IMR-90 (cell line): ENCODE results near the gene STOM. TPM values are rescaled to one million over a fixed set of nuclear protein-coding genes. Genes with fewer than 3 reads are reported as not detected.

Experiments used
- ATAC-seq: fragments of 200-7000 bp; cut with Tn5 transposase; 2 replicates; pipeline ENCODE4 v1.9.1; 2020; ENCODE audit warnings: low read depth, mild to moderate bottlenecking, moderate library complexity
- BruUV-seq: library from RNA; stranded (reverse); fragments of 400-500 nt; replicated peaks from 2 replicates; lab custom pipeline; 2021; lab: Mats Ljungman, UMichigan
- CTCF ChIA-PET: fragments of 300-600 bp; formaldehyde crosslinking; extraction: SDS; loops from one replicate; lab custom pipeline; 2021; ENCODE audit warnings: antibody characterized with exemption; lab: Yijun Ruan, JAX
- POLR2A ChIA-PET: fragments of 300-600 bp; sonication (Branson Sonifier 250); formaldehyde crosslinking; loops from one replicate; lab custom pipeline; 2022; ENCODE audit warnings: antibody characterized with exemption; ENCODE audit not compliant: unreplicated experiment; lab: Charles Lee
- DNase-seq: peaks from one replicate; pipeline ENCODE4 v3.0.0; 2013
- H2AFZ ChIP-seq: replicated peaks from 2 replicates; pipeline ENCODE3; 2013; ENCODE audit warnings: low read length, mild to moderate bottlenecking; ENCODE audit not compliant: poor library complexity
- H2AK5ac ChIP-seq: 2 replicates; pipeline ENCODE4 v1.6.1; 2013; ENCODE audit warnings: low read depth, low read length, inconsistent platforms
- H2AK9ac ChIP-seq: replicated peaks from 2 replicates; pipeline ENCODE3; 2013; ENCODE audit warnings: mild to moderate bottlenecking, low read depth, low read length, moderate library complexity; ENCODE audit not compliant: poor library complexity
- H2BK120ac ChIP-seq: 2 replicates; pipeline ENCODE4 v1.6.1; 2013; ENCODE audit warnings: low read depth, low read length, inconsistent platforms
- H2BK15ac ChIP-seq: 3 replicates; pipeline ENCODE4 v1.6.1; 2013; ENCODE audit warnings: low read depth, low read length, inconsistent platforms
- H2BK20ac ChIP-seq: 2 replicates; pipeline ENCODE4 v1.6.1; 2013; ENCODE audit warnings: low read depth, mild to moderate bottlenecking, inconsistent platforms, low read length, moderate library complexity
- H2BK5ac ChIP-seq: 2 replicates; pipeline ENCODE4 v1.6.1; 2013; ENCODE audit warnings: mild to moderate bottlenecking, low read depth, low read length, inconsistent platforms; ENCODE audit not compliant: poor library complexity, severe bottlenecking
- H3K14ac ChIP-seq: replicated peaks from 2 replicates; pipeline ENCODE4 v1.6.1; 2013; ENCODE audit warnings: low read depth, low read length, inconsistent platforms
- H3K18ac ChIP-seq: 2 replicates; pipeline ENCODE4 v1.6.1; 2013; ENCODE audit warnings: low read depth, low read length, control low read depth
- H3K23ac ChIP-seq: 2 replicates; pipeline ENCODE4 v1.6.1; 2013; ENCODE audit warnings: low read depth, low read length, inconsistent platforms
- H3K27ac ChIP-seq: 2 replicates; pipeline ENCODE4 v1.5.1; 2013; ENCODE audit warnings: mild to moderate bottlenecking, control low read depth, low read length; ENCODE audit not compliant: insufficient read depth
- H3K27me3 ChIP-seq: 2 replicates; pipeline ENCODE4 v1.6.1; 2013; ENCODE audit warnings: low read length; ENCODE audit not compliant: control insufficient read depth, insufficient read depth
- H3K36me3 ChIP-seq: 2 replicates; pipeline ENCODE4 v1.6.1; 2013; ENCODE audit warnings: low read length, mixed read lengths; ENCODE audit not compliant: control insufficient read depth, insufficient read depth
- H3K4ac ChIP-seq: 2 replicates; pipeline ENCODE4 v1.6.1; 2013; ENCODE audit warnings: low read depth, low read length, inconsistent platforms
- H3K4me1 ChIP-seq: 2 replicates; pipeline ENCODE4 v1.6.1; 2013; ENCODE audit warnings: low read length, mixed read lengths; ENCODE audit not compliant: control insufficient read depth, insufficient read depth
- H3K4me2 ChIP-seq: 2 replicates; pipeline ENCODE4 v1.6.1; 2013; ENCODE audit warnings: low read depth, mild to moderate bottlenecking, control low read depth, low read length, moderate library complexity
- H3K4me3 ChIP-seq: 2 replicates; pipeline ENCODE4 v1.5.1; 2013; ENCODE audit warnings: low read depth, mild to moderate bottlenecking, control low read depth, low read length, moderate library complexity; ENCODE audit not compliant: insufficient read depth
- H3K56ac ChIP-seq: 2 replicates; pipeline ENCODE4 v1.6.1; 2013; ENCODE audit warnings: low read length, inconsistent platforms; ENCODE audit not compliant: insufficient read depth; ENCODE audit errors: extremely low read depth
- H3K79me1 ChIP-seq, 2 experiments: 2 replicates each; pipeline ENCODE4 v1.6.1; 2013; ENCODE audit warnings: low read length in 2 of 2, inconsistent platforms in 1 of 2, low read depth in 1 of 2
- H3K9ac ChIP-seq: 2 replicates; pipeline ENCODE4 v1.6.1; 2013; ENCODE audit warnings: low read depth, low read length, control low read depth
- H3K9me1 ChIP-seq: 2 replicates; pipeline ENCODE4 v1.6.1; 2013; ENCODE audit warnings: low read length, inconsistent platforms; ENCODE audit not compliant: insufficient read depth
- H3K9me3 ChIP-seq: 2 replicates; pipeline ENCODE4 v1.6.1; 2013; ENCODE audit warnings: low read length; ENCODE audit not compliant: control insufficient read depth, insufficient read depth
- H4K20me1 ChIP-seq: 2 replicates; pipeline ENCODE4 v1.6.1; 2013; ENCODE audit warnings: low read length, inconsistent platforms; ENCODE audit not compliant: insufficient read depth
- H4K5ac ChIP-seq: 2 replicates; pipeline ENCODE4 v1.6.1; 2013; ENCODE audit warnings: mild to moderate bottlenecking, low read depth, low read length, control low read depth
- H4K8ac ChIP-seq, 2 experiments: 2 replicates each; pipeline ENCODE4 v1.6.1; 2013; ENCODE audit warnings: low read depth in 2 of 2, low read length in 2 of 2, control low read depth in 1 of 2, inconsistent platforms in 1 of 2
- H4K91ac ChIP-seq: 2 replicates; pipeline ENCODE4 v1.6.1; 2013; ENCODE audit warnings: low read depth, low read length, inconsistent platforms; ENCODE audit not compliant: insufficient read depth
- CEBPB ChIP-seq: IDR thresholded peaks from 2 replicates; pipeline ENCODE4 v1.6.1; 2012; ENCODE audit warnings: low read depth, low read length, improper control_type of control experiment
- FOS ChIP-seq: fragments of 150-350 bp; IDR thresholded peaks from 2 replicates; pipeline ENCODE4 v1.6.1; 2016; ENCODE audit warnings: low read depth, low read length
- NFE2L2 ChIP-seq: fragments of 150-350 bp; IDR thresholded peaks from 2 replicates; pipeline ENCODE4 v1.6.1; 2016; ENCODE audit warnings: low read depth, mild to moderate bottlenecking, low read length
- RAD21 ChIP-seq: IDR thresholded peaks from 2 replicates; pipeline ENCODE4 v1.6.1; 2012; ENCODE audit warnings: low read length, improper control_type of control experiment
- WGBS, 2 experiments: methylation state at CpG; one replicate each; pipeline versions ENCODE4 v1.1.5 to v1.1.7; 2013; ENCODE audit warnings: missing lambda C conversion rate in 2 of 2; ENCODE audit not compliant: insufficient read length in 1 of 2; ENCODE audit errors: extremely low coverage in 2 of 2; 5-methylcytosine and 5-hydroxymethylcytosine counted together
- dilution Hi-C: fragments of 300-500 bp; cut with HindIII; formaldehyde crosslinking; loops from one replicate; pipeline ENCODE4 v1.14.3; 2018; ENCODE audit warnings: low sequenced_read_pairs; ENCODE audit not compliant: unreplicated experiment
- in situ Hi-C: fragments of 300-500 bp; cut with MboI; formaldehyde crosslinking; loops from 3 replicates; pipeline ENCODE4 v1.14.3; 2019; ENCODE audit warnings: low sequenced_read_pairs, inconsistent platforms, mixed read lengths
- intact Hi-C: fragments of 100-400 bp; cut with micrococcal nuclease; formaldehyde crosslinking; loops from 2 replicates; pipeline ENCODE4 v1.10.0; 2022
- polyA plus RNA-seq, 3 experiments: library from polyadenylated mRNA; depleted of rRNA; stranded (reverse); fragments of >200 nt; gene quantifications; 2 replicates each; pipeline ENCODE4 v1.2.3, GENCODE V29; 2012; ENCODE audit warnings: low replicate concordance in 1 of 3
- total RNA-seq: library from RNA; depleted of rRNA; stranded (reverse); fragments of >200 nt; gene quantifications from 2 replicates; pipeline ENCODE4 v1.2.3, GENCODE V29; 2012

Gene STOM
- total and polyA plus RNA-seq, 2 of the 4 experiments (the other 2 are of a cell fraction), result 78.4 to 84.8 TPM

DNA sequence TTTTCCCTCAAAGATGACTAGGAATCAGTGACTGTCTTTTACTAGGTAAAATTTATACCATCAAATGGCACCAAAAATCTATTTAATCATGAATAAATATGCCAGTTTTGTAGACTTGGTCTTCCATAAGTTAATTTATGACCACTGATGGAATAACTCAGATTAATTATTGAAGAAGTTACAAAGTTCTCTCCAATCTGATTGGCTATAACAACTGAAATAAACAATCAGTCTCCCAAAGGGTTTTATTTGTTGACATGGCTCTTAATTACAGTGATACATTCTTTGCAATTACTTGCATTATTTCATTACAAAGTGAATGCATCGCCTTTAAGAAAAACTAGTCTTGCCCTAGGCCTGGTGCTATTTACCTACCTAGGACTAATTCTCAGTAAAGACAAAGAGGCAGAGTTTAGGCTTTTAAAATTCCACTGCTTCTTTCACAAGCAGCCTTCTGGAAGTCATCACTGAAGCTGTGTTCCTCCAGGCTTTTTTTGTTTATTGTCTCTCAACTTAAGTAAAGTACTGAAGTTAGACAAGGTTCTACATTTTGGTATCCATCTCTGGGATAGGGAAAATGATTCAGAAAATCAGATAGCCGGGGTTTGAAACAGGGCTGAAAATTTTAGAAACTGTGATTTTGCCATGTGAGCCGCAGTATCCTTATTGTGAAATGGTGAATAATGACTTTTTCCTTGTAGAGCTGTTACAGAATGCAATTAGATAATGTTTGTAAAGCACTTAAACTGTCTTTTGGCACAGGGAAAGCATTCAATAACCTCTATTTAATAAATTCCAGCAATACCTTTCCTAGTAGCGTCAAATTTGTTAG lies 2.5 kb downstream of the STOM start:
- H3K18ac ChIP-seq, result peak overlapping the region; percentile 20; the same call in 1 of the 2 replicates
- WGBS, 2 experiments, result 67% methylated on average over 1 of the region's 4 CpGs; no CpG with 5 or more reads in 1 of the 2 experiments

More for the DNA sequence above, 2.5 kb downstream of the STOM start:
- Histone ChIP-seq H2BK5ac (peak overlapping the region; percentile 67), H3K27ac (peak overlapping the region; percentile 46; the same call in 1 of the 2 replicates), H3K9me3 (no peaks in the 10 kb centered on the region), H3K36me3 (peaks cover 4% of the 10 kb centered on the region; the same call in 1 of the 2 replicates), H3K4me1 (peaks cover 21% of the 10 kb centered on the region), H3K9me1 (peaks cover 13% of the 10 kb centered on the region), H3K9ac (peak overlapping the region; percentile 44), H3K4ac (peak overlapping the region; percentile 7; the same call in 1 of the 2 replicates), H3K4me3 (peak overlapping the region; percentile 51), H4K5ac (peak overlapping the region; percentile 52; the same call in 1 of the 2 replicates), H4K20me1 (peaks cover 5% of the 10 kb centered on the region; the same call in 1 of the 2 replicates), H4K91ac (peak overlapping the region; percentile 20; the same call in 1 of the 2 replicates), H4K8ac (peak overlapping the region in 1 of 2 experiments; percentile 39; a peak in 1 of 4 replicates), H3K14ac (peak overlapping the region; percentile 21; the same call in 1 of the 2 replicates), H2AK9ac (no peak overlapping the region), H2BK120ac (peak overlapping the region; percentile 21; the same call in 1 of the 2 replicates), H3K4me2 (peak overlapping the region; percentile 99), H3K27me3 (no peaks in the 10 kb centered on the region), H2BK15ac (0 out of 3 replicates have a peak overlapping the region, but pooled peaks have one; percentile 23), H3K23ac (peak overlapping the region; percentile 48; the same call in 1 of the 2 replicates), H3K79me1 (peaks cover 6 to 55% of the 10 kb centered on the region in 2 experiments; a peak in 2 of 4 replicates), H2AK5ac (no peak overlapping the region), H2AFZ (no peak overlapping the region), H3K56ac (peak overlapping the region; percentile 32; the same call in 1 of the 2 replicates), H2BK20ac (no peak overlapping the region)
- DNase-seq, result no peak
- CTCF ChIA-PET, result interaction anchor here (0.6 kb wide), 1 partner anchor 51 kb away, joined by 3 read pairs; no protein-coding TSS in a partner anchor
- POLR2A ChIA-PET, result no interaction called here
- in situ Hi-C loops, result no loop called here
- no peak for TF ChIP-seq RAD21
- TF ChIP-seq NFE2L2, result no peak
- TF ChIP-seq CEBPB, result peak; percentile 49; the same call in 1 of the 2 replicates
- TF ChIP-seq FOS, result no peak
- no TSS peak for BruUV-seq
- dilution Hi-C loops, result no loop called here
- no peak for ATAC-seq
- intact Hi-C loops, result no loop called here
